Neural cell (in vitro differentiated cells): ENCODE measurements around the gene MAN2B1.
"Not testable (repeated sequence)": the region's sequence is repeated elsewhere in the genome, so short reads cannot be mapped to it uniquely, and the experiment has no call there.

Experiments
- CTCF ChIP-seq: fragments of 450-650 bp; IDR thresholded peaks from 2 replicates; pipeline ENCODE4 v1.5.1; 2014; ENCODE audit warnings: antibody characterized with exemption, mild to moderate bottlenecking, moderate library complexity; ENCODE audit not compliant: poor library complexity, severe bottlenecking
- EP300 ChIP-seq: fragments of 450-650 bp; conservative IDR thresholded peaks from 2 replicates; pipeline ENCODE4 v1.6.1; 2014; ENCODE audit warnings: antibody characterized with exemption, mild to moderate bottlenecking, moderate library complexity; ENCODE audit not compliant: poor library complexity, severe bottlenecking
- SMC3 ChIP-seq: fragments of 450-650 bp; conservative IDR thresholded peaks from 2 replicates; pipeline ENCODE4 v1.6.1; 2014; ENCODE audit warnings: antibody characterized with exemption, mild to moderate bottlenecking, moderate library complexity; ENCODE audit not compliant: poor library complexity

GRCh38 chr19:12643716-12644115 lies 22.8 kb downstream of the MAN2B1 start:
- not testable (repeated sequence) for TF ChIP-seq EP300, CTCF, SMC3
